Measurements from ENCODE around the gene GAD1. TPM values are rescaled to one million over a fixed set of nuclear protein-coding genes. Genes with fewer than 3 reads are reported as not detected.

GAD1 gene
- total and polyA plus RNA-seq, 11 donors: 0.04 to 0.51 (median 0.35) TPM; not detected in 7

DNA sequence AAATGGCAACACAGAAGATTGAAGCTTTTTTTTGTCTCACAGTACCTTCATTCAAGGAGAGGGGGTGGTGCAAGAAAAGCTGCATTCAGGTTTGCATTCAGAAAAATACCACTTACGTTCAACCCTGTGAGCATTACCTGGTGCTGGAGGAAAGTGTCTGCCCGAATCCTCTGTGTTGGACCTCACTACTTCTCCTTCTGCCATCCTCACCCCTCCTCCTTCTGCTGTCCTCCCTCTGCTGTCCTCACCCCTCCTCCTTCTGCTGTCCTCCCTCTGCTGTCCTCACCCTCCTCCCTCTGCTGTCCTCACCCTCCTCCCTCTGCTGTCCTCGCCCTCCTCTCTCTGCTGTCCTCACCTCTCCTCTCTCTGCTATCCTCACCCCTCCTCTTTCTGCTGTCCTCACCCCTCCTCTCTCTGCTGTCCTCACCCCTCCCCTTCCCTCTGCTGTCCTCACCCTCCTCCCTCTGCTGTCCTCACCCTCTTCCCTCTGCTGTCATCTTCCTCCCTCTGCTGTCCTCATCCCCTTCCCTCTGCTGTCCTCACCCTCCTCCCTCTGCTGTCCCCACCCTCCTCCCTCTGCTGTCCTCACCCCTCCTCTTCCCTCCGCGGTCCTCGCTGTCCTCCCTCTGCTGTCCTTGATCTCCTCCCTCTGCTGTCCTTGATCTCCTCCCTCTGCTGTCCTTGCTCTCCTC lies 11.3 kb downstream of the GAD1 start:
- 82 to 92% (median 86%) methylated on average over 6 of the region's 6 CpGs for WGBS, 4 donors
- Histone ChIP-seq H3K36me3 (no peaks in the 10 kb centered on the region), H3K27me3 (peaks cover 8 to 47% (median 28%) of the 10 kb centered on the region in 9 donors), H3K27ac (no peak overlapping the region), H3K4me3 (no peak overlapping the region), H3K4me1 (peaks cover 0 to 10% (median 8%) of the 10 kb centered on the region in 12 donors), H3K9me3 (no peaks in the 10 kb centered on the region)
- TF ChIP-seq POLR2A (IDR thresholded peaks at IDR 0.05): no peak
- TF ChIP-seq, protein P1, sequence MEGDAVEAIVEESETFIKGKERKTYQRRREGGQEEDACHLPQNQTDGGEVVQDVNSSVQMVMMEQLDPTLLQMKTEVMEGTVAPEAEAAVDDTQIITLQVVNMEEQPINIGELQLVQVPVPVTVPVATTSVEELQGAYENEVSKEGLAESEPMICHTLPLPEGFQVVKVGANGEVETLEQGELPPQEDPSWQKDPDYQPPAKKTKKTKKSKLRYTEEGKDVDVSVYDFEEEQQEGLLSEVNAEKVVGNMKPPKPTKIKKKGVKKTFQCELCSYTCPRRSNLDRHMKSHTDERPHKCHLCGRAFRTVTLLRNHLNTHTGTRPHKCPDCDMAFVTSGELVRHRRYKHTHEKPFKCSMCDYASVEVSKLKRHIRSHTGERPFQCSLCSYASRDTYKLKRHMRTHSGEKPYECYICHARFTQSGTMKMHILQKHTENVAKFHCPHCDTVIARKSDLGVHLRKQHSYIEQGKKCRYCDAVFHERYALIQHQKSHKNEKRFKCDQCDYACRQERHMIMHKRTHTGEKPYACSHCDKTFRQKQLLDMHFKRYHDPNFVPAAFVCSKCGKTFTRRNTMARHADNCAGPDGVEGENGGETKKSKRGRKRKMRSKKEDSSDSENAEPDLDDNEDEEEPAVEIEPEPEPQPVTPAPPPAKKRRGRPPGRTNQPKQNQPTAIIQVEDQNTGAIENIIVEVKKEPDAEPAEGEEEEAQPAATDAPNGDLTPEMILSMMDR (IDR thresholded peaks at IDR 0.05): no peak
- no peak for DNase-seq
- intact Hi-C loops (cut with DNase I): no loop called here
- ATAC-seq: no peak

- 71 to 82% (median 73%) methylated on average over 5 of the region's 5 CpGs for WGBS, 4 donors
- intact Hi-C loops (cut with DNase I): no loop called here
- H3K4me1 ChIP-seq: peaks cover 0 to 6% (median 3%) of the 10 kb centered on the region in 12 donors
- peaks cover 2 to 42% (median 23%) of the 10 kb centered on the region in 9 donors for H3K27me3 ChIP-seq
- DNase-seq (no peak), ATAC-seq (no peak)
- H3K9me3 ChIP-seq: no peaks in the 10 kb centered on the region
- H3K36me3 ChIP-seq: no peaks in the 10 kb centered on the region
- no peak overlapping the region for H3K27ac ChIP-seq
- TF ChIP-seq POLR2A (IDR thresholded peaks at IDR 0.05): no peak
- TF ChIP-seq, protein P1 (IDR thresholded peaks at IDR 0.05): no peak
- H3K4me3 ChIP-seq: no peak overlapping the region
Measured at GRCh38 chr2:170828533-170828916, 11.8 kb downstream of the GAD1 start.

DNA sequence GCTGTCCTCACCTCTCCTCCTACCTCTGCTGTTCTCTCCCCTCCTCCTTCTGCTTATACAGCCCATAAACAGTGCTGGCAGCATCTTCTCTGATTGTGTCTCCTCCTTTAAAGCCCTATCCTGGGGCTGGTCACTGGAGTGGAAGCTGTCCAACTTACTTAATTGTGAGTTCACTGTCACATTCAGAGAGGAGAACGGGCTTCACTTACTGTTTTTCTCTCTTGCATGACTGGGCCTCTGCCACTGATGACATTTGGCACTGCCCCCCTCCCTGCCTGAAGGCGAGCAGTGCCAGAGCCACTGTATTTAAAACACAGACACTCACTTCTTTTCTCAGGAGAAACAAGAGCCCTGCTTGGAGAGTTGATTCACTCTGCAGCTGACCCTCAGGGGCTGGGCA lies 12.3 kb downstream of the GAD1 start:
- H3K27ac ChIP-seq: no peak overlapping the region
- peaks cover 0 to 39% (median 21%) of the 10 kb centered on the region in 9 donors for H3K27me3 ChIP-seq
- H3K9me3 ChIP-seq: no peaks in the 10 kb centered on the region
- no peak for DNase-seq
- ATAC-seq: no peak
- 64 to 71% (median 66%) methylated on average over 2 of the region's 2 CpGs for WGBS, 4 donors
- H3K36me3 ChIP-seq: no peaks in the 10 kb centered on the region
- no peak overlapping the region for H3K4me3 ChIP-seq
- intact Hi-C loops (cut with DNase I): no loop called here
- peaks cover 0 to under 1% (median 0%) of the 10 kb centered on the region in 12 donors for H3K4me1 ChIP-seq
- no peak for TF ChIP-seq POLR2A (IDR thresholded peaks at IDR 0.05)
- TF ChIP-seq, protein P1 (IDR thresholded peaks at IDR 0.05): no peak

GRCh38 chr2:170830166-170830565 lies 13.5 kb downstream of the GAD1 start:
- TF ChIP-seq, protein P1 (IDR thresholded peaks at IDR 0.05): no peak
- TF ChIP-seq POLR2A (IDR thresholded peaks at IDR 0.05): no peak
- peaks cover 0 to 38% (median 13%) of the 10 kb centered on the region in 9 donors for H3K27me3 ChIP-seq

More at GRCh38 chr2:170830166-170830565, 13.5 kb downstream of the GAD1 start:
- intact Hi-C loops (cut with DNase I): no loop called here
- no peak overlapping the region for H3K27ac ChIP-seq
- no peaks in the 10 kb centered on the region for H3K9me3 ChIP-seq
- H3K4me3 ChIP-seq: no peak overlapping the region
- ATAC-seq: no peak
- no peaks in the 10 kb centered on the region for H3K36me3 ChIP-seq
- no peak for DNase-seq
- H3K4me1 ChIP-seq: no peaks in the 10 kb centered on the region
- WGBS, 4 donors: 84 to 98% (median 87%) methylated on average over 3 of the region's 3 CpGs
